Cerebellar nuclear complex (tissue), 1 donor: ENCODE data around the gene GNPTAB.
A peak's percentile ranks its signal among the peaks of the same experiment; 100 is the strongest.
"Not testable (repeated sequence)": the region's sequence is repeated elsewhere in the genome, so short reads cannot be mapped to it uniquely, and the experiment has no call there.

ENCODE experiments used
- DNase-seq, 2 experiments: peaks; one replicate each; lab custom pipeline; 2025; lab: John Stamatoyannopoulos, UW

Gene GNPTAB

GRCh38 chr12:101830367-101831325 lies at the start of gene GNPTAB:
Gene GNPTAB (minus strand): TSS chr12:101830959. CDS start chr12:101830675, 284 bp downstream.
- peak in 1 of 2 experiments; percentile 75 for DNase-seq

GRCh38 chr12:101878243-101878821 lies 47.6 kb upstream of the GNPTAB start:
- DNase-seq = no peak

- DNase-seq = no peak
These were observed 47.1 kb upstream of the GNPTAB start for GRCh38 chr12:101877806-101878242.

GRCh38 chr12:101876861-101877805 lies 46.4 kb upstream of the GNPTAB start, which contains the start of gene DRAM1:
Gene DRAM1 (plus strand): TSS chr12:101877580. CDS start chr12:101877790, 210 bp downstream.
- no peak for DNase-seq

- no peak for DNase-seq
These were observed 45.6 kb upstream of the GNPTAB start for GRCh38 chr12:101876322-101876860.

GRCh38 chr12:101875162-101875561 lies 44.4 kb upstream of the GNPTAB start:
- no peak for DNase-seq

GRCh38 chr12:101870925-101871324 lies 40.2 kb upstream of the GNPTAB start:
- DNase-seq = no peak

- not testable (repeated sequence) for DNase-seq
These were observed 36.9 kb upstream of the GNPTAB start for GRCh38 chr12:101867619-101868018.

GRCh38 chr12:101866615-101867373 lies 36.0 kb upstream of the GNPTAB start:
- no peak for DNase-seq

GRCh38 chr12:101863981-101864380 lies 33.2 kb upstream of the GNPTAB start:
- DNase-seq = no peak

- DNase-seq = no peak
These were observed 31.5 kb upstream of the GNPTAB start for GRCh38 chr12:101862245-101862644.

GRCh38 chr12:101861688-101862087 lies 30.9 kb upstream of the GNPTAB start:
- DNase-seq = not testable (repeated sequence)

GRCh38 chr12:101859664-101860607 lies 29.2 kb upstream of the GNPTAB start:
- no peak for DNase-seq

GRCh38 chr12:101858361-101858760 lies 27.6 kb upstream of the GNPTAB start:
- no peak for DNase-seq

- no peak for DNase-seq
These were observed 26.3 kb upstream of the GNPTAB start for GRCh38 chr12:101857043-101857558.

GRCh38 chr12:101856614-101857013 lies 25.9 kb upstream of the GNPTAB start:
- DNase-seq = not testable (repeated sequence)

GRCh38 chr12:101855976-101856375 lies 25.2 kb upstream of the GNPTAB start:
- no peak for DNase-seq

- DNase-seq = no peak
These were observed 24.7 kb upstream of the GNPTAB start for GRCh38 chr12:101855364-101855884.

- no peak for DNase-seq
These were observed 24.0 kb upstream of the GNPTAB start for GRCh38 chr12:101854747-101855146.
